HL-60 (cell line): ENCODE data around the gene BLID.

Source experiments
- POLR2AphosphoS5 ChIP-seq: IDR thresholded peaks from 2 replicates; pipeline ENCODE4 v1.6.1; 2012; ENCODE audit warnings: low read depth
- TF ChIP-seq, protein P1 (sequence below): IDR thresholded peaks from one replicate; pipeline ENCODE4 v1.5.1; 2011; ENCODE audit warnings: low read length, control low read depth, inconsistent platforms; ENCODE audit not compliant: insufficient read depth

DNA sequence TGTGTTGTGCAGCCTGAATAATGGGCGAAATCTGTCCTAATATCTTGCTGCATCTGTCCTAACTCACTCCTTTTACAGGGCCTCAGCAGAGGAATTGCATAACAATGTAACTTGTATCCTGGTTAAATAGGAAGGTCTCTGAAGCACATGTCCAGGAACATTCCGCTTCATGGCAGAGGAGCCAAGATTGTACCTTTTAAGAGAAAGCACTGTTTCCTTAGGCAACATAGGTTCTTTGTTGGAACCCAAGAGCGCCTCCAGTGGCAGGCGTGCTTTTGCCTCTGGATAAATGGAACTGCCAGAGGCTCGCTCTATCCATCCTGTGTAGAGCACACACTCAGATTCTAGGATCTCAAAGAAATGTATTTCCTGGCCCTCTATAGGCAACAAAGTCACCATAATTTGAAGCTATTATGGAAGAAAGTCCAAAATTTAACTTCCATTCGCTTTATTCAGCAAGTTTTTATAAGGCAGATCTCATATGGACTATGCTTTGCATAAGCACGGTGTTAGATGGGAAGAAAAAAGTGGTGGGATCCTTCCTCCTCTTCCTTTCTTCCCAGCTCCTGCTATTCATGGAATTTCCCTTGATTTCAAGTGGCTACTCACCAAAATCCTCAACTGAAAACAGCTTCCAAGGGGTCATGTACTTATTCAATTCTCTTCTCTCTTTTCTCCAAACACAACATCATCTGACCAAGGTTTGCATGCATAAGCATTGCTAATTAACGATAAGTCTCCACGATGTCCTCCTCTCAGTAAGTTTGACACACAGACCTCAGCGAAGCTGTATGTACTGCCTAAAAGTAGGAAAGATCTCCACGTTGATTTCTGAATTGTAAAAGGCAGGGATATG lies at the start of gene BLID:
- TF ChIP-seq POLR2AphosphoS5: no peak
- TF ChIP-seq, protein P1, sequence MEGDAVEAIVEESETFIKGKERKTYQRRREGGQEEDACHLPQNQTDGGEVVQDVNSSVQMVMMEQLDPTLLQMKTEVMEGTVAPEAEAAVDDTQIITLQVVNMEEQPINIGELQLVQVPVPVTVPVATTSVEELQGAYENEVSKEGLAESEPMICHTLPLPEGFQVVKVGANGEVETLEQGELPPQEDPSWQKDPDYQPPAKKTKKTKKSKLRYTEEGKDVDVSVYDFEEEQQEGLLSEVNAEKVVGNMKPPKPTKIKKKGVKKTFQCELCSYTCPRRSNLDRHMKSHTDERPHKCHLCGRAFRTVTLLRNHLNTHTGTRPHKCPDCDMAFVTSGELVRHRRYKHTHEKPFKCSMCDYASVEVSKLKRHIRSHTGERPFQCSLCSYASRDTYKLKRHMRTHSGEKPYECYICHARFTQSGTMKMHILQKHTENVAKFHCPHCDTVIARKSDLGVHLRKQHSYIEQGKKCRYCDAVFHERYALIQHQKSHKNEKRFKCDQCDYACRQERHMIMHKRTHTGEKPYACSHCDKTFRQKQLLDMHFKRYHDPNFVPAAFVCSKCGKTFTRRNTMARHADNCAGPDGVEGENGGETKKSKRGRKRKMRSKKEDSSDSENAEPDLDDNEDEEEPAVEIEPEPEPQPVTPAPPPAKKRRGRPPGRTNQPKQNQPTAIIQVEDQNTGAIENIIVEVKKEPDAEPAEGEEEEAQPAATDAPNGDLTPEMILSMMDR: peak; percentile 9
